Activated CD8-positive, alpha-beta memory T cell treated with anti-CD3 and anti-CD28 coated beads, Interleukin-2, amount 50 U/mL, for 4 hours (primary cell): ENCODE measurements around the gene ARHGAP36.

ENCODE experiments used
- DNase-seq: peaks from one replicate; pipeline ENCODE4 v3.0.0-alpha.2; 2020

The ARHGAP36 gene

DNA sequence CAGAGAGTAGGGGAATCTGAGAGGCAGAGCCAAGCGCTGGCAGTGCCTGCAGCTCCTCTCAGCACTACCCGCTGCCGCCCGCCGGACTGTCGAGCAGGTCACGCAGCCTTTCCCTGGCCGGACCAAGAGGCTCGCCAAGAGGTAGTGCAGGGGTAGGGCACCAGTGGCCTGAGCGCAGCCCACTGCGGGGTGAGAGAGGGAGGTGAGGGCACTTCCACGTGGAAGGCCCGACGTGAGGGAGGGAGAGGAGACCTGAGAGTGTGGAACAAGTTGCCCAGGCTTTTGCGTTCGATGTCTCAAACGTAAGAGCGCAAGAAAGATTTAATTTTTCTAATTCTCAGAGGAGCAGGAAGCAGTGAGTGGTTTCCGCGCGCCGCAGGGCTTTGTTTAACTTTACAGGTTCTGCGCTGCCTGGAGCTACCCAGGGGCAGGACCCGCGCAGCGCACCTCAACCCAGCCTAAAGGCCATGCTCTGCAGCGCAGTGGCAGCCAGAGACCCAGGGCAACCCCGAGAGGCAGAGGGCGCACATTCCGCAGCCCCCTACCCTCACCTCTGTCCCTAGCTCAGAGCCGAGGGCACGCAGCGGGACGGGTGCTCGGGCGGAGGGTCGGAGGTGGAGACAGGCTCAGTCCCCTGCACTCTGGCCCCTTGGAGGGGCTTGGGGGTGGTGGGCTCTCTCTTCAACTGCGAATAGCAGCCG is 14.9 kb downstream of the ARHGAP36 start:
- no peak for DNase-seq

GRCh38 chrX:131073607-131074006 is 15.5 kb downstream of the ARHGAP36 start:
- DNase-seq, result no peak

DNA sequence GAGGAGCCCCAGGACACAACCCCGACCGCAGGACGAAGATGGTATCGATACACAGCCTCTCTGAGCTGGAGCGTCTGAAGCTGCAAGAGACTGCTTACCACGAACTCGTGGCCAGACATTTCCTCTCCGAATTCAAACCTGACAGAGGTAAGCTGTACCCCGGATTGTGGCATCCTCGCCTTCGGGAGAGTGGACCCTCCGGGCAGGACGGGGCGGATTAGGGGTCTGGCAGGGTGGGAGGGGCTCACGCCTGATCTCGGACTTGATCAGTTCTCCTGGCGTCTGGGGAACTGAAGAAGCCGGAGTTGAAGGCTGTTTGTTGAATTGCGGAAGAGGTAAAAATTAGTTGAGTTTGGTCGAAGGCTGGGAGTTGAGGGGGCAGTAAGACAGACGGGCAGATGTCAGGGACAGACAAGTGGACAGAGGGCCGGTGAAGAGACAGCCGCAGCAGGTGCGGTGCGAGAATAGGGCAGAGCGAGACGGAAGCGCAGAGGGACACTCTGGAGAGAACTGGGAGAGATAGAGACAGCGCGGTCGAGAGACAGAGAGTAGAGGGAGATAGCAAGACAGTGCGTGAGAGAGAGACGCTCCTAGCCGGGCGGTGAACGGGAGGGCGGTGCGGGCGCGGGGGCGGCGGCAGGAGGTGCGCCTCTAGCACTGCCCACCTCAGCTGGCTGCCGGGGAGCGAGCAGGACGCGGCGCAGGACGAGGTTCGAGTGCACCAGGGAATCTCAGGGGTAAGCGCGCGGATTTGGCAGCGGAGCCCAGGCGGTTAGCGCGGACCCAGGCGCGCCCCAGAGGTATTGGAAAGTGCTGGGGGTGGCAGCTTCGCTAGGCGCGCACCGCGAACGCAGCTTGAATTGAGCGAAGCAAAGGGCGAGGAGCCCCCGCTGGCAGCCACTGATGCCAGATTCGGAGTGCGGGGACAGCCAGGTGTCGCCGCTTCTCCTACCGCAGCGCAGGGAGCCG is 23.9 kb downstream of the ARHGAP36 start:
- no peak for DNase-seq

DNA sequence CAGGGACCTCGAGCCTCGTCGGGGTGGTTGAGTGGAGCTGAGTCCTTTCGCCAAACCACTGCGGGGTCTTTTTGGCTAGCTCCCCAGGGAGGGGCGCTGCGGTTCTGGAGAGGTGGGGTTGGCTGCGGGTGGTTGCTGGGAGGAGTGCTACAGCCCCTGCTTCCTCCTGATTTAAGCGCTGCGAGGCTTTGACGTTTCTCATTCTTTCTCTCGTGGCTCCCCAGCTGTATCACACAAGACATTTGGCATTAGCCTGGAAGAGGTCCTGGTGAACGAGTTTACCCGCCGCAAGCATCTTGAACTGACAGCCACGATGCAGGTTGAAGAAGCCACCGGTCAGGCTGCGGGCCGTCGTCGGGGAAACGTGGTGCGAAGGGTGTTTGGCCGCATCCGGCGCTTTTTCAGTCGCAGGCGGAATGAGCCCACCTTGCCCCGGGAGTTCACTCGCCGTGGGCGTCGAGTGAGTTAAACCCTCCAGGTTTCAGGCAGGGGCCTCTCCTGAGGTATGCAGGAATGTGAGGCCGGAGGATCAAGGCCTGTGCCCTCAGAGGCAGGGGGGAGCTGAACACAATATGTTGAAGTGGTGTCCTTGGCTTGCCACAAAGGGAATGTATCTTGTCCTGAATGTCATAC is 25.5 kb downstream of the ARHGAP36 start:
- no peak for DNase-seq

DNA sequence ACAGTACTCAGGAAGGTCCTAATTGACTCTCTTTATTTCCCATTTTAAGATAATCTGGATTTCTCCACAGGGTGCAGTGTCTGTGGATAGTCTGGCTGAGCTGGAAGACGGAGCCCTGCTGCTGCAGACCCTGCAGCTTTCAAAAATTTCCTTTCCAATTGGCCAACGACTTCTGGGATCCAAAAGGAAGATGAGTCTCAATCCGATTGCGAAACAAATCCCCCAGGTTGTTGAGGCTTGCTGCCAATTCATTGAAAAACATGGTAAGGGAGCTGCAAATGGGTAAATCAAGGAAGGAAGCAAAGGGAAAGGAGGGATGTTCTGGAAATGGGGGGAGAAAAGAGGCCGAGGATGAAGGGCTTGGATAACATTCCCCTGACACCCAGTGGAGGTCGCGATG is 26.0 kb downstream of the ARHGAP36 start:
- DNase-seq, result no peak

DNA sequence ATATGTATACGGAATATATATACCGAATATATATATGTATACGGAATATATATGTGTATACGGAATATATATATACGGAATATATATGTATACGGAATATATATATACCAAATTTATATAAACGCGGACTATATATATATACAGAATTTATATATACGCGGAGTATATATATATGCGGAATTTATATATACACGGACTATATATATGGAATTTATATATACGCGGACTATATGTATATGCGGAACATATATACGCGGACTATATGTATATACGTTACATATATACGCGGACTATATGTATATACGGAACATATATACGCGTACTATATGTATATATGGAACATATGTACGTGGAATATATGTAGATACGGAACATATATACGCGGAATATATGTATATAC is 78.6 kb downstream of the ARHGAP36 start:
- no peak for DNase-seq

DNA sequence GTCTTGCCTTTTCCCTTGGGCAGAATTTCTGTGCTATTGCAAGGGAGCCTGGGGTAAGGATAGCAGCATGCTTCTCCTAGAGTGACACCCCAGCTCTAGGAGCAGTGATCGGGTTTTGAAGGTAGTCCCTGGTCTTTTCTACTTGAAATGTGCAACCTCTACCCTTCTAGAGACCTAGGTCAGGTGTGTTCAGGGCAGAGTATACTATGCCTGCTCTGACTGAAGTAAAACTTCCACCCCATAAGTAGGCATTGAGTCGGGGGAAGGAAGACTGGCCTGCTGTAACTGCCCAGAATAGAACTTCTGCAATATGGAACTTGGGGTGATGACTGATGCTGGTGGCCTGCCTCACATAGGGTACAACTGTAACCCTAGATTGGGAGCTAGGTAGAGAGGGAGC is 80.9 kb downstream of the ARHGAP36 start:
- DNase-seq, result no peak
